ENCODE results near the gene LRRK1.

LRRK1 gene

DNA sequence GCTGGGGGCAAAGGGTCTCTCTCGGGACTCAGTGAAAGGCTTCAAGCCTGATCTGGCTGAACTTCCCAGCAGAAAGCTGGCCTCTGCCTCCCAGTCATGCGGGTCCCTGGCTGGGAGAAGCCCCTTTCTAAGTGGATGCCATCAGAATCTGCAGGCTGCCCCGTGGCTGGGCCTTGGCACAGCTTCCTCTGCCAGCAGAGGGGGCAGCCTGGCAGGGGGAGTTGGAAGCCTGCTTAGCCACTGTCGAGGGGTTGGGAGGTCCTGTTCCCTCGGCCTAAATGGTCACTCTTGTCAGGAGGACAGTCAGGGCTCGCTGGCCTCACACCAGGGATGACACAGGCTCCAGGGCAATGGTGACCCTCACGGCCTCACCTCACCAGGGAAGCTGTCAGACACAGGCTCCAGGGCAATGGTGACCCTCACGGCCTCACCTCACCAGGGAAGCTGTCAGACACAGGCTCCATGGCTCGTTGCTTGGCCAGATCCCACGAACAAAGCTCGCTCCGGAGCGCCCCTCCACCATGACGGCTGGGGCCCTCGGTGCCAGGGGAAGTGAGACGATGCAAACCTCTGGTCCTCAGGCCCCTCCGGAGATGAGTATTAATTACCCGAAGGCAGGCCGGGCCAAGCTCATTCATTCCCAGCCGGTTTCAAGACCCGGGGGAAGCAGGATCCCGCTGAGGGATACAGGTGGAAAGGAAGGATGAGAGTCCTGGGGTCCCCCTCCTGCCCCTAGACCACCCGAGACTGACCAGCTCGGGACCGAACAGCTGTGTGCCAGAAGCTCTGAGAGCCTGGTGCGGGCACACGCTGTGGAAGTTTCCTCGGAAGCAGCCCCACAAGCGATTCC, 181.7 kb downstream of the LRRK1 start:
- DNase-seq, result no peak

DNA sequence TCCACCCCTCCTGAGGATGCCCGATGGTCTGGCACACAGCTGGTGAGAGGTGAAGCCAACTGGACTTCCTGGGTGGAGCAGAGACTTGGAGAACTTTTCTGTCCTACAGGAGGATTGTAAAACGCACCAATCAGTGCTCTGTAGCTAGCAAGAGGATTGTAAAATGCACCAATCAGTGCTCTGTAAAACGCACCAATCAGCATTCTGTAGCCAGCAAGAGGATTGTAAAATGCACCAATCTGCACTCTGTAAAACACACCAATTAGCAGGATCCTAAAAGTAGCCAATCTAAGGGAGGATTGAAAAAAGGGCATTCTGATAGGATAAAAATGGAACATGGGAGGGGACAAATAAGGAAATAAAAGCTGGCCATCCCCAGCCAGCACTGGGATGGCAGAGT, 182.5 kb downstream of the LRRK1 start:
- no peak for DNase-seq

DNA sequence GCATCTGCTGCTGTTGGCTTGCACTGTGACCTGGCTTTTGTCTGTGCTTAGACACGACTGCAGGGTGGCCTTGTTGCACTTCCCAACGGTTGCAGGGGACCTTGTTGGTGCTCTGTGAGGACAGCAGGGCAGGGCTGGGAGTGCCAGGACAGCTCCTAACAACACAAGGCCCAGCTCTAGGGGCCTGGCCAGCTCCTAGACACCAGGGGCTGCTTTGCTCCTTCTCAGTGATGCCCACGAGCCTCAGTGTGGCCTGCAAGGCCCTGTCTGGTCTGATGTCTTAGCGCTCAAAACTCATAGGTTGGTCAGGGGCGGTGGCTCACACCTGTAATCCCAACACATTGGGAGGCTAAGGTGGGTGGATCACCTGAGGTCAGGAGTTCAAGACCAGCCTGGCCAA, 183.6 kb downstream of the LRRK1 start:
- DNase-seq, result no peak

DNA sequence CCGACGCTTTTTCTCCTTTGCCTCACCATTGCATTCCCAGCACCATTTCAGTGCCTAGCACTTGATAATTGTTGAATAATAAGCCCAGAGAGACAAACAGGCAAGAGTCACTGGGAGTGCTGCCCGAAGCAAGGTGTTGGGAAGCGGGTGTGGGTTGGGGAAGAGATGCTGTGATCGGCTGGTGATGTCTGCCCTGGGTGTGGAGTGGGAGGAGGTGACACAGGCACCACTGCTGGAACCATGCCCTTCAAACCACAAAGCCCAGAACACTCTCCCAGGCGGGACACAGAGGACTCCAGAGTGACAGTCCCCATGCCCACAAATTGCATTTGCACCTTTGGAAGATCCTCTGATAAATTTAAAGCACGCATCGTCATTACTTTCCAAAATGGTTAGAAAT, 184.4 kb downstream of the LRRK1 start:
- no peak for DNase-seq

DNA sequence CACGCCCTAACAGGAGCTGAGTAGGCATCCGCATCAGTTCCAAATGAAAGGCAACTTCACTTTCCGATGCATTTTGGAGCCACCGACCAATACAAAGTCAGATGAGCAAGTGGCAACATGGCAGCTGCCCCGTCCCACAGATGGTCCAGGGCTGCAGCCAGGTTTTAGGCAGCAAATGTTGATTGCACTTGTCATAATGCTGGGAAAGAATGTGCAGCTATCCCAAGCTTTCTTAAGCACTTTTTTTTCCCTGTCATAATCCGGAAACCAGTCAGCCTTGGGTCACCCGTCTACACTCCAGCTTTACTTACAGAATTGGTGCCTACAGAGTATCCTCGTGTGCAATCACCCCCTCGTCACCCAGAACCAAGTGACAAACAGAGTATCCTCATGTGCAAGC, 185.0 kb downstream of the LRRK1 start:
- no peak for DNase-seq

DNA sequence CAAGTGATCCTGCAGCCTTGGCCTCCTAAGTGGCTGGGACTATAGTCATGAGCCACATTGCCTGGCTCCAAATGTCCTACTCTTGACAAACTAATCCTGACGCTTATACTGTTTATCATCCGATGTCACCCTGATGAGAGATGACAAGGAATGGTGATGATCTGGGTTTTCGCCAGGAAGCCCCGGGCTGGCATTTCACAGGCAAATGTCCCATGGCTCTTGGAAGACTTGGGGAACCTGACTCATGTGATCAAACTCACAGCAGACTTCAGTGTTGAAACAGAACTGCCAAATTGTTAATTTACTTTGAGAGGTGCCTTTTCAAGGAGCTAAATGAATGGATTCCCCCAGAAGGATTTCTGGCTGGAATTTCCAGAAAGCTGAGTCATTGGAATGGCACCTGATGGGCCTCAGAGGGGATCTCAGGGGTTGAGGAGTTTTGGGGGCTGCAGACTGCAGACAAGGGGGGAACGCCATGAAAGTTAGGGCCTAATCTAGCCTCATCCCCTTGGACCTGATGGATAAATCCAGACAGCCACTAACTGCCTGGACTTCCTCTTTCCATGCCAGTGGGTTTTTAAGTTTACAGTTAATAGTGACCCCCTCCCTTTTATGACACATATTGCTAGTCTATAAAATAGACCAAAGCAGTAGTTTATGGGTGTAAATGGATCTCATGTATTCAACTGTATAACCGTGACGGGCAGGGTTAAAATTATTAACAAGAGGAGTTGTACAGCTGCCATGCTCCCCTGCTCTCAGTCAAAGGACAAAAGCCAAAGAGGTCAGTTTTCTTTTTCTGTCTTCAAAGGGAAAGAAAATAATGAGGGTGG, 186.1 kb downstream of the LRRK1 start:
- DNase-seq, result no peak

DNA sequence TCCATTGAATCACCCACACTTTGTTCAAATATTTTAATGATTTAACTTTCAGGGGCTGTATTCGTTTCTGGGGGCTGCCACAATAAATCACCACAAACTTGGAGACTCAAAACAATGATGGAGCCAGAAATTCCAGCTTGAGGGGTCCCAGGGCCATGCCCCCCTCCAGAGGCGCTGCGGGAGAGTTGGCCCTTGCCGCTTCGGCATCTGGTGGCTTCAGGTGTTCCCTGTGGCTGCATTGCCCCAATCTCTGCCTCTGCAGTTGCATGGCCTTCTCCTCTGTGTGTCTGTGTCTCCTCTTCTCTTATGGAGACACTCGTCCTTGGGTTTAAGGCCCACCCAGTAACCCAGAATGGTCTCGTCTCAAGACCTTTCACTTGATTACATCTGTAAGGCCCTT, 187.9 kb downstream of the LRRK1 start:
- DNase-seq, result no peak

DNA sequence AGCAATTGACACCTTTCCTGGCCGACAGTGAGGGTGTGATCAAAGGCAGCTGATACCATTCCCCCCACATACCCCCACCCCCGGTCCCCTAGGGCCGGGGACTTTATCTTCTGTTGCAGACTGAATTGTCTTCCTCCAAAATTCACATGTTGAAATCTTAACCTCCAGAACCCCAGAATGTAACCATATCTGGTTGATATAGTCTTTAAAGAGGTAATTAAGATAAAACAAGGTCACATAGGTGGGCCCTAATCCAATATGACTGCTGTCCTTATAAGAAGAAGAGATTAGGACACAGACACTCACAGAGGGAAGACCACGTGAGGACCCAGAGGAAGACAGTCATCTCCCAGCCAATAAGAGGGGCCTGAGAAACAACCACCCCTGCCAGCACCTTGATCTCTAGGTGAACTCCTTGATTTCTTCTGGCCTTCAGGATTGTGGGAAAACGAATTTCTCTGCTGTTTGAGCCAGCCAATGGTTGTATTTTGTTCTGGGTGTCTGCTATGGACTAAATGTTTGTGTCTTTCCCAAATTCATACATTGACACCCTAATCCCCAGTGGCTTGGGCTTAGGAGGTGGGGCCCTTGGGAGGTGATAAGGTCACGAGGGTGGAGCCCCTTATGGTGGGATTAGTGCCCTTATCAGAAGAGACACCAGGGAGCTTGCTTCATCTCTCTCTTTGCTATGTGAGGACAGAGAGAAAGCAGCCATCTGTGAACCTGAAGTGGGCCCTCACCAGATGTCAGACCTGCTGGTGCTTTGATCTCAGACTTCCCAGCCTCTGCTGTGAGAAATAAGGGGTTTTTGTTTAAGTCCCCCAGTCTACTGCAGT, 188.7 kb downstream of the LRRK1 start:
- no peak for DNase-seq

DNA sequence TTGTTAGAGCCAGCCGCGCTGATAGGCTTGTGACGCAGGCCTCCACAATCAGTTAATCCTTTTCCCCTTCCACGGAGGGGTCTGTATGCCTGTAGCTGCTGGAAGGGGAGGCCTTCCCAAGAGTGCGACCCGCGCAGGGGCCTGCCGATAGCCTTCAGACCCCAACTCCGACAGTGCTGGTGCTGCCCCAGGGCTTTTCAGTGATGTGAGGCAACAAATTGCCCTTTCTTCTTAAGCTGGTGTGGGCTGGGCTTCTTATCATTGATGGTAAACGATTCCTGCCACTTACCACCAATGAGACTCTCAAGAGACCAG, 189.3 kb downstream of the LRRK1 start:
- no peak for DNase-seq

DNA sequence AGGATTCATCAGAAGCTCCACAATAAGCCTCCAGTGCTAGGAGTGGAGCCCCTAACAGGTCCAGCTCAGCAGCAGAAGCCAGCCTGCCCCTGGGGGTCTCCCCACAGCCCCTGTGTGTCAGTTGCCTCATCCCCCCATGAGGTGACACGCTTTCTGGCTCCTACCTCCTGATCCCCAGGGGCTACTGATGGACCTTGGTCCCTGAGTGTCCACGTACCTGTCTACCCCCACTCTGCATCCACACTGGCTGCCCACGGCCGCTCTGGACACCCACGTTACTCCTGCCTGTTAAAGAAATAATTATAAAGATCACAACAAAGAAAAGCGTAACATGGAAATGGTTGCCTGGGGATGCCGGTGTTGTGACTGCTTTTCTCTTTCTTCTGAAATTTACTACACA, 189.6 kb downstream of the LRRK1 start:
- DNase-seq, result no peak

DNA sequence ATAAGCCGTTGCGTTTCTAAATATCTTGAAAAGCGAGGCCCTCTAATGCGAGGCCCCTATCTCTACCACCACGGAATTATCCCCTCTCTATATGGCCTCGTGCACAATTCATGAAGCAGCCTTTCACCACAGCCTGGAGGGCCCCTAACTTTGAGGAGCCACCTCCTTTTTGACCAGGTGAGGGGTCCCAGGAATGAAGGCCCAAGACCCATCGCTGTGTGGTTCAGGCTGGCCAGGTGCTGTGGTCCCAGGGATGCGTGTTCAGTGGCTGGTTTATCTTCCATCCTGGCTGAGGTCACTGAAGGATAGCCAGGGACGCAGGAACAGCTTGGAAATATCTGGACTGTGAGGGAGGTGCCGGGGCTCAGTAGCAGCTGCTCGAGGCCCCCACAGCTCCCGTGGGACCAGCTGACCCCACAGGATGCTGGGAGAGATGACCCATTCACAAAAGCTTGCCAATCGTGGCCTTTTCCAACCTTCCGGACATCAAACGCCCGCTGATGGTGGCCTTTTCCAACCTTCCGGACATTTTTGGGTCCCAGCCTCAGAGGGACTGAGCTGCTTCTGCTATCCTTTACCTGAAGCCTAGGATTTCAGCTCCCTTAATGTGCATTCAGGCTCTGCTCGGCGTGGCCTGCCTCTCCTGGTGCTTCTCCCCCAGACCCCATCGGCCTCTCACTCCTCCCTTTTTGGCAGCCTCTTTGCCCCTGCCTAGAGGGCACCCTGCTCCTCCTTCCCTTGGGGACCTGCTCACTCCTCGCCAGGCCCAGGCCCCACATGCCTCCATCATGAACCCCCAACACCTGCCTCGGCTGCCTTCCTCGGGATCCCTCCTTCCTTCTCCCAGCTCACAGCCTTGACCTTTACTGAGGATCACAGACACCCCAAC, 191.8 kb downstream of the LRRK1 start:
- no peak for DNase-seq

DNA sequence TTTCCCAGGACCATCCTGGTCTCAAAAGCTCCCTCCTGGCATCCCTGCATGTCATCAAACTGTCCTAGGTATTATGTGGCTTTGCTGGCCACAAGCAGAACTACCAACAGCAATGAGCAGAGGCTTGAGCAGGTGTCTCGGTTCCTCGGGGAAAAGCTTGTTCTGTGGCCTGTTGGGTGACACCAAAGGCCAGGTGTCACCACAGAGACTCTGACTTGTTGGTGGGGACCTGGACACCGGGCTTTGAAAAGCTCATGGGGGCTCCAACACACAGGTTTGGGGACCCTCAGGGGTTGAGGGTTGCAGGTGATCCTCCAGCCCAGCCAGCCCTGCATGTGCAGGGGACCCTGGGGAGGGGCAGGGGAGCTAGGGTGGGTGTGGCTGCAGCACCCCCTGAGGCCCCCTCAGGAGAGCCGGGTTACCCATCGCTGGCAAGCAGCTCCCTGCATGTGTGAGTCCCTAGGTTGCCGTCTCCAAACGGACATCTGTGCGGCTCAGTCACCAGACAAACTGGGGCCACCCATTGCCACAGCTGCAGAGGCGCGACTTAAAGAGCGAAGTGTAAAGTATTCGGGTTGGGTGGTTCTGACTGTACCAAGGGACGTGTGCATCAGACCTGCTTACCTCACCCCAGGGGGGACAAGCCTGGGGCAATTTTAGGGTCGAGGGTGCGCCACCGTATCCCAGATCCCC, 192.6 kb downstream of the LRRK1 start:
- DNase-seq, result no peak

DNA sequence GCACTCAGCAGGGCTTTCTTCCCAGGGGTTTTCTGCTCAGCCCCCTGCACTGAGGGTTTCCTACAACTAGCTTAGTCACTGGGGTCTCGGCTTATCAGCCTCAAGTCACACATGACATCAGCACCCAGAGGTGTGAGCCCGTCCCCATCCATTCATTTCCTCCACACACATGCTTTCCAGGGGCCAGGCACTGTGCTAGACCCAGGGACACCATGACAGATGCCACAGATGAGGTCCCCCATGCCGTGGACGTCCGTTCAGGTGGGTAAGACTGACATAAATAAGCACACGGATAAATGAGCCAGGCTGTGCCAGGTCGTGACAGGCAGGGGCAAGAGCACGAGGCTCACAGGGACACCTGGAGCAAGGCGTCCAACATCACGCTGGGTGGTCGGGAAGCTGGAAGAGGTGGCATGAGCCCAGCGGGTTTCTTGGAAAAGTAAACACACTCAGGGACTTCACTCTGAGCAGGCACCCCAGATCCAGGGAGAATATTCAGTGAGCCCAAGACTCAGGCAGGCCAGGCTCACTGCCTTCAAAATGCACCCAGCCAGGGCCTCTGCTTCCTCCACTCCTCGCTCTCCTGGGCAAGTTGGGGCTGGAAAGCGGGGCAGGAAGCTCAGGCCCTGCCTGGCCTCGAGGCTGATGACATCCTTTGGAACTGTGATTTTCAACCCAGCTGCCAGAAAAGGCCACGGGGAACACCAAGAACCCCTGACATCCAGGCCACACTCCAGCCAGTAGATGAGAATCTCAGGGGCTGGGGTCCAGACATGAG, 193.4 kb downstream of the LRRK1 start:
- no peak for DNase-seq

DNA sequence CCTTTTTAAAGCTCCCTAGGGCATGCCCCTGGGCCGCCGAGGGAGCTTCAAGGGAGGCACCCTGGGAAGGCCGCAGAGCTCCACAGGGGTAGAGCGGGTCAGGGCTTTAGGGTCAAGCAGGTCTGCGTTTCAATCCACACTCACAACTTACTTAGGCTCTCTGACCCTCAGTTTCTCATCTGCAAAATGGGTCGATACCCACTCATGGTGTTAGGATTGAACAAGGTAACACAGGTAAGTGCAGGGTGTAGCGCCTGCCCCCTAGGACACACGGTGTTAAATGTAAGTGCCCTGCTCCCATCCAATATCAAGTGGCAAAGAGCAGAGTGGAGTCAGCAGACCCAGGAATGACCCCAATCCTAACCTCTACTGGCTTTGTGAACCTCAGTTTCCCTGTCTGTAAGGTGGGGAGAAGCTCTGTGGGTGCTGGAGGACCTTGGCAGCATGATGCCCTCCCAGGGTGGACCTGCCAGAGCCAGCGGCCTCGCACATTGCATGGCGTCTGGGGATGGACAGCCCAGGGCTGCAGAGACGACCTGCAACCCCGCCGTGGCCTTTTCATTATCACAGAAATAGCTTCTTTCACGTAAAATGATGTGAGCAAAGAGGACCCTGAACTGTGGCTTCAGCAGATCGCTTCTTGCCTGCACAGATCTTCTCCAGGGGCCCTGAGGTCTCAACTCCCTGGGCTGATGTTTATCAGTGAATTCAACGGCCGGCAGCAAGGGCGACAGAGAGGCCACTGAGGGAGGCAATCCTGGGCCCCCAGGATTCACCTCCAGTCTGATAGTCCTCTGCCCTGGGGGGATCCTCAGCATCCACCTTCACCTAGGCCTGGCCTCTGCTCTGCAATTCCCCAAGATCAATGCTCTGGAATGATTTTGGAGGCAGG, 194.2 kb downstream of the LRRK1 start:
- DNase-seq, result no peak

DNA sequence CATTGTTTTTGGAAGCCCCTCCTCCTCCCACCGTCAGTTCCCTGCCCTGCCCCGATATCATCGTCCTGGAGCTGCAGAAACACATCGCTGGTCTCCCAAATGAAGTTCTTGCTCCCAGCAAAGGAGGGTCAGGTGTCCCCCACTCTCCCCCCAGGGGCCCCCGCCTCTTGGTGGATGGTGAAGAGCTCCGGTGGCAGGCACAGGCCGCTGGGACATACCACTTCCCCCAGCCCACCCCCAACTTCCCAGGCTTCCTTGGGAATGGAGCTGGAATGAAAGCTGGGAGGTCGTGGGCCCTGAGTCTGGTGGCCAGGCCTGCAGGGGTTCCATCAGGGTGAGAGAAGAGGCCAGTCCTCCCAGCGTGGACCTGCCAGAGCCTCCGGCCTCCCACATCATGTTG, 195.0 kb downstream of the LRRK1 start:
- DNase-seq, result no peak

DNA sequence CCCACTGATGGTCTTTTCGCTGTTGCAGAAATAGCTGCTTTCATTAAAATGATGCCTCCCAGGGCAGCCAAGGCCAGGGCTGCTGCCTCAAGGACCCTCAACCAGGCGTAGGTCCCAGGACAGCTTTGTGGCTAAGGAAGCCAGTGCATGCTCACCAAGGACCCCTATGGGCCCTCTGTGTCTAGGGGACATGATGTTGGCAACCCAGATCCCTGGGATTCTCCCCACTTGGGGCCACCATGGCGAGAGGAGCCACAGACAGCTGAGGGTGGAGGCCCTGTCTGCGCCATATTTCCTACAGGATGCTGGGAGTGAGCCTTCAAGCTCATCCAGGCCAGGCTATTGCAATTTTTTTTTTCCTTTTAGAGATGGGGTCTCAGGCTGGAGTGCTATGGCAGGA, 195.5 kb downstream of the LRRK1 start:
- no peak for DNase-seq

DNA sequence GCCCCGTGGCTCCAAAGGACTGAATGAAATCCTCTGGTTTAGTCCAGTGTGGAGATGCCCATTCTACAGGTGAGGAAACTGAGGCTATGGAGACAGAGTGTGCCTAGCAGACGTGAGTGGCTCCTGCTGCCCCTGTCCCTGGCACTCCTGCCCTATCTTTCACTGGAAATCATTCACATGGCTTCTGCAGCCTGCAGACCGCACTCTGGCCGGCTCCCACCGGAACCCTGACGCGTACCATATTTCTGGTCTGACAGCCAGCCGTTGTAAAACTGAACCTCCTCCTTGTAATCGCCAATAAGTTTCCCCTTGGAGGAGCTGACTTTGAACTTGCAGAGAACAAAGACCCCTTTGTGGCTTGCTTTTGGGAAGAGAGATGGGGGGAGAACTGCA, 196.2 kb downstream of the LRRK1 start:
- no peak for DNase-seq

DNA sequence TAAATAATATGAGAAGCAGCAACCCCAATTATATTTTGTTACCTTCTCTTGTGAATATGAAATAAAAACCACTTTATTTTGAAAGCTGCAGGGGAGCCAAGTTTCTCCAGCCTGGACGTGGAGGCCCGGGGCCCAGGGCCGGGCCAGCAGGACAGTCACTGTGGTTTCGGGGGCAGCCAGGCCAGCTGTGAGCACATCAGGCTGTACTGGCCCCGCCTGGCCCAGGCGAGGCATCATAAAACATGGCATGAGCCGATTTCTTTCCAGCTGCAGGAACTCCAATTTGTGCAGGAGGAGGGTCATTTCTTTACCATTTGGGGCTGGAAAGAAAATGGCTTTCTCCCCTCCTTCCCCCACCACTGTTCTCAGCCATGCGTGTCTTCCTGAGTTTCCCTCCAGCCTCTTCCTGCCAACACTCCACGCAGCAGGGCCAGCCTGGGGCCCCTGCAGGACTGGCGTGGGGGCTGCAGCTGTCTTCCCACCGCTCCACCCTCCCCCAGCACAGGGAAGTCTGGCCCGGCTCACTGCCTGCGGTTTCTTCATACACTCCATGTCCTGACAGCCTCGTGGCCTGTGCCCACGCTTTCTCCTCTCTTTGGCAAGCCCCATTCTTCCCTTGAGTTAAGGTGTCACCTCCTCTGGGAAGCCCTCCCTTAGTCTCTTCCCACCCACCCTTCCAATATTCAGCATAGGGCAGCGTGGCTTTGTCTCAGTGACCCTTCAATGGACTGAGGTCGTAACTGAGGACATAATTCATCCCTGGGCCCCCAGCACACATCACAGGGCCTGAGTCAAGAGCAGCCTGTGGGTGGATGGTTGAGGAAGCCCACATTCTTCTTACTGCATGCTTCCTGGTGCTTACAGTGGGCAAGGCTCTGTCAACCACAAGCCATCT, 196.9 kb downstream of the LRRK1 start:
- no peak for DNase-seq

DNA sequence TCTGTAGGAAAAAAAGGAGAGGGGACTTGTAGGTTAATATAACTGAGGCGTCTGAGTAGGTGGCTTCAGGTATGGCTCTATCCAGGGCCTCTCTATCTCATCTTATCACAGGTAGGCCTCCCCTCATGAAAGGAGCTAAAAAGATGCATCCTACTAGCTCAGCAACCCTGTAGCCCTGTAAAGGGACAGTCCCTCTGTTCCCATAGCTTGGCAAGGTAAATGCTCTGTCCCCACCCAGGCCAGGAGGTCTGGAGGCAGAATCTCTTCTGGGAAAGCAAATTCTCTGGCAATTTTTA, 197.5 kb downstream of the LRRK1 start:
- no peak for DNase-seq

All from activated CD4-positive, alpha-beta T cell treated with anti-CD3 and anti-CD28 coated beads, Interleukin-2, amount 50 U/mL, for 16 hours (primary cell).